HG02870 (cell line): ENCODE results near the gene CADM2.
"Not testable (repeated sequence)": the region's sequence is repeated elsewhere in the genome, so short reads cannot be mapped to it uniquely, and the experiment has no call there.

ENCODE experiments used
- ATAC-seq: cut with Tn5 transposase; IDR thresholded peaks from one replicate; pipeline ENCODE4 v1.9.1; 2021; ENCODE audit warnings: mild to moderate bottlenecking, moderate library complexity; ENCODE audit not compliant: unreplicated experiment

The CADM2 gene

DNA sequence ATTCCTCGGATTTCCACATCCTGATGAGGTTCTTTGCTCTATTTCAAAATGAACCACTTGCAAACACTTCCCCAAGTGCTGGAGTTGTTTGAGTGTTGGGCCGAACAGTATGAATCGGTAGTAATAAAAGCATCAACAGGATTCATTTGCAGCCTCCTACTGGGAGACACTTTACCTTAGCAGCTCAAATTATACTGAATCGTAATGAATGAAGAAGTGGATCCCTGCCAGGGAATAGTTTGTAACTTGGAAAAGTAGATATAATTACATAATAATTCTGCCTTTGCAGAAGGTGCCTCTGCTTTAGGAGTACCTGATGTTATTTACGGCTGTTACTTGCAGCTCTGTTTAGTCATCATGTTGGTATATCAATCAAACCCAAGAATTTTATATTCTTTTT lies 669.1 kb downstream of the CADM2 start:
- no peak for ATAC-seq

DNA sequence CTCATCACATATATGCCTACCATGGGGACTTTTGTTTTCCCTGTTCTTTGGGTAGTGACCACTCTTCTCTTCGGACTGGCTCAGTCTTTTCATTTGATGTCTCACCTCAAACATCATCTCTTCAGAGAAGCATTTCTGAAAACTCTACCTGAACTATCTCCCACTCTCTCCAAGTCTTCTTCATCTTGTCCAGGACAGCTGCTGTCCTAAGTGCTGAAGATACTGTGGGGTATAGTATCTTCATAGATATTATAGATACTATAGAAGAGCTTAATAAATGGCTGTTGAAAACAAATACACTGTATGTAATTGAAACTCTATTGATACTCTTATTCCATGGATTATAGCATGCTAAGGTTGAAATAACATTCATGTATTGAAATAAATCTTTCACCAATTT lies 672.3 kb downstream of the CADM2 start:
- ATAC-seq = no peak

DNA sequence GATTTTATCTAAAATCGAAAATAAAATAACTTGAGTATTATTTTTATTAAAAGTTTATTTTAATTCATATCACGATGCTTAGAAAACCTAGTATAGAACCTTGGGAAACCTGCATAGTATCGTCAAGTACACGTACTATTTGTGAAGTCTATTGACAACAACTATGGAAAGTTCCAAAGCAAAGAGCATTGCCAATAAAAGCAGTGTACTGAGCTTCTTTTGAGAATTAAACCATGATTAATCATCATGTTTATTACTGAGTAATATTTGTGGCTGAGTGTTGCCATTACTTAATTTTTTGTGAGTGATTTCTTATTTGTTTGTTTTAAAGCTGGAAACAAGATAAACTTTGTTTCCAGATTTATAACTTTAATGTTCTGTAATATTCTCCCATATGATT lies 674.1 kb downstream of the CADM2 start:
- no peak for ATAC-seq

DNA sequence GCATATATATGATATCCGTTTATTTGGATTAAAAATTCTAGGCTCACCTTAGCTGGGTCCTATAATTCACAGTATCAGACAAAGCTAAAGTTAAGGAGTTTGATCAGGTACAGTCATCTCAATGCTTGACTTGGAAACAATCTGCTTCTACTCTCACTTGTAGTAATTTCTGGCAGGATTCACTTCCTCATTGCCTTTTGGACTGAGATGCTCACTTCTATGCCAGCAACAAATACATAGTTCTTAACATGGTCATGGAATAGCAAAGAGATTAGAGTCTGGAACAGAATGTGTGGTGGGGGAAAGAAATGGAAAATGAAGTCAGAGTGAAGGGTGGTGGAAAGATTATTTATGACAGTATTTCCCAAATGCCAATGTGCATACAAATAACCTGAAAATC lies 693.6 kb downstream of the CADM2 start:
- no peak for ATAC-seq

DNA sequence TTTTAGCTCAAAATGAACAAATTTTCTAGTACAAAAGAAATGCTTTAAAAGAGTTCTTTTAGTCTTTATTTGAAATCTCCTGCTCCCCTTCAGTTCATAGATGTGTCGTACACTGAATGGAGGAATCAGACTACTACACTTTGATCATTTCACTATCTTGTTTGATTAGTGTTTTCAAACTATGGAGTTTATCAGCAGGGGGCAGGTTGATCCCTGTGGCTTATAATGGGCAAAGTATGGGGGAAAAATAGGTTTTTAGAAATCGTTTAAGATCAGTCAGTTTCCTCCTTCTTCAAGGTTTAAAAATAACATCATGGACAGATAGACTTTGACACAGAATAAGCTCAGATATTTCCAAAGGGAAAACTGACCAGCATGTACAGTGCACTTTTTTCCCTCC lies 701.7 kb downstream of the CADM2 start:
- ATAC-seq = no peak

DNA sequence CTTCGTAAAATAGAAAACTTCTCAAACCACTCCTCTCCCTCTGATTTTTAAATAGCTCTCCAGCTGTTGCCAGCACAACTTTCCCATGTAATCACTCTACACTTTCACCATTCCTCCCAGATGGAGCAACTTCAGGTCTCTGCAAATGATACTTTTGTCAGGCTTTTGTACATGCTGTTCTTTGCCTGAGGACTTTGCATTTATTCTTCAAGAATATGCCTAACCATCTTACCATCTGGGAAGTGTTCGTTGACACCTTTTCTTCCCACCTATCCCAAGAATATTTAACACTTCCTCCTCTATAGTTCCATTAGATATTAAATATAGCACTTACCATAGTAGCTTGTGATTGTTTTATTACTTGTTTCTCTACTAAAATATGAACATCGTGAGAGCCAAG lies 703.7 kb downstream of the CADM2 start:
- no peak for ATAC-seq

DNA sequence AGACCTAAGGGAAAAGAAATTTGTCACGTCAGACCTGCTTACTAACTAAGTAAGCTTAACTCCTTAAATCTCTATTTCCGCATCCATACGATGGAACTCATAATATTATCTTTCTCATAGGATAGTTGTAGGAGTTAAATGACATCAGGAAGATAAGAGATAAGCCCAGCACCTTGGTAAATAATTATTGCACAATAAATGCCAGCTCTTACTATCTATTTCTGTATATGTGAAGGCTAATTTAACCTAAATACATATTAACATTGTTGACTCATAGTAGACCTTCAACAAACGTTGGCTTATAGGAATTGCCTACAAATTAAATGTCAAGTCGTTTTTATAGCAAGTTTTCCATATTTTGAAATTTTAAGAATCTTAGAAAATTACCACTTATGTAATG lies 709.0 kb downstream of the CADM2 start:
- no peak for ATAC-seq

DNA sequence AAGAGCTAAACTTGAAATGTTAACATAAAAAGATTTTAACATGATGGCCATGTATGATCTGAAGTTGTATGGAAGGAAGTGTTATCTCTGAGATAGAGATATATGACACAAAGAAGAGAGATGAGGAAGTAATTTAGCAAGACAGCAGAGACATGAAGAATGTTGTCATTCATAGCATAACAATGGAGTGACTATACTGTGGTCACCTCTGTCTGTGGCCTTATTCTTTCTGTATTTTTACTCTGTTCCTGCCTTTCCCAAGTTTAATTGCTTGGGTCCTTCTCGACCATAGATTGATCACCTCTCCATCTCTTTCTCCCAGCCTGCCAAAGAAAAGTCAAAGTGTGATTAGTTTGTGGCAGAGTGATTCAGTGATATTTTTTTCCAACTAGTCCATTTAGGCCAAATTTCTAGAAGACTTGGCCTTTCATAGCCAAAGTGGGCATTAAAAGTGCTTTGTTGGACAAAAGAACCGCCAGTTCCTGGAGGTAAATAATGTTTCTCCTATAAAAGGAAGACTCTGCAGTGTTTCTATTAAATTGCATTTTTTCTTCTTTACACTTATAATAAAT lies 711.9 kb downstream of the CADM2 start:
- ATAC-seq = no peak

DNA sequence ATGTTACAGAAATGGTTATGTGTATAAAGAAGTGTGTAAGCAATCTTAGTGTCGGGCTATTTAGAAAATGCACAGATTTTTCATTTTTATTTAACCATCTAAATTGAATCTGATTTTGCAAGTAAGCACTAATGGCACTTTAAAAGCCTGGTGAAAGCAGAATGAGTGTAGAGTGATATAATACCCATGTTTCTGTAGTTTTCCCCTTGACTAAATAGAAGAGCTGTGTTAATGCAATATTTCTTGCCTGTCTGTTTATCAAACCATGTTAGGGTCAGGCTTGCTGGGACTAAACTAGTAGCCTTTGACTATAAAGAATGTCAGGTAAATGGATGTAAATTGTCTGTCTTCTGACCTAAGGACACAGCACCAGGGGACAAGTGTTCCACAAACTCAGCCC lies 714.0 kb downstream of the CADM2 start:
- ATAC-seq = no peak

DNA sequence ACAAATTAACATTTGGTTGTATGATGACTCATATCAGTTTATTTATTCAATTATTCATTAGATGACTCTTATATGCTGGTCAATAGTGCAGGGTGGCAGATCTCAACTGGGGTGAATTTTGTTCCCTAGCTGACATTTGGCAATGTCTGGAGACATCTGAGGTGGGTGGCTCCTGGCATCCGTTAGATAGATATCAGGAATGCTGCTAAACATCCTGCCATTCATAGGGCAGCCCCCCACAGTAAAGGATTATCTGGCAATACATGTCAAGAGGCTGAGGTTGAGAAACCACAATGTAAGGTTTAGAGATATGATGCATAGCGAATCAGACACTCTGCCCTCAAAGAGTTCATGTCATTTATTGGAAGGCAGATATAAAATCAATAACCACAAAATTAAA lies 719.9 kb downstream of the CADM2 start:
- ATAC-seq = no peak

DNA sequence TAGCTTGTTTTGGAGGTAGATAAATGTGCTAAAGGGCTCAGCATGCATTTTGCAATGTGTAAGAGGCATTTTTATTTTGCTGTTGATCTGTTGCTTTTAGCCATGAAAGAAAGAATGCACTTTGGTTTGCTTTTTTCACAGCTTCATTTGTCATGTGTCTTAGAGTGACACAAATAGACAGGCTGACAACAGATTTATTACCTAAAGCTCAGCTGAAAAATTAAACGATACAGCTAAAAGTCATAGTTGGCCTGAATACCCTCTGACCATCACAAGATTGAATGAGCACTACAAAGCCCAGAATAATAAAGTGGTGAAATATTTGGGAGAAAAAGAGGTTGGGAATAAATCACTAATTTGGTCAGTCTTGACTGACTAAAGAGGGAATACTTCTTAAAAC lies 723.1 kb downstream of the CADM2 start:
- no peak for ATAC-seq

DNA sequence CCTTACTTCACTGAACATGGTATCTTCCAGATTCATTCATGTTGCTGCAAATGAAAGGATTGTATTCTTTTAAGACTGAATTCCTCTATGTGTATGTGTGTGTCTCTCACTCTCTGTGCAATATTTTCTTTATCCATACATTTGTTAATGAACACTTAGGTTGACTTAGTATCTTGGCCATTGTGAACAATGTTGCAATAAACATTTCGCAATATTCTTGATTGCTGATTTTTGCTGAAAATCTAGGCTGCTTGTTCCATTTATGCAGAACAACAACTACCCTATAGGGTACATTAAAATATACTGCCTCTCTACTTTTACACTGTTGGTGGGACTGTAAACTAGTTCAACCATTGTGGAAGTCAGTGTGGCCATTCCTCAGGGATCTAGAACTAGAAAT lies 732.4 kb downstream of the CADM2 start:
- ATAC-seq = no peak

DNA sequence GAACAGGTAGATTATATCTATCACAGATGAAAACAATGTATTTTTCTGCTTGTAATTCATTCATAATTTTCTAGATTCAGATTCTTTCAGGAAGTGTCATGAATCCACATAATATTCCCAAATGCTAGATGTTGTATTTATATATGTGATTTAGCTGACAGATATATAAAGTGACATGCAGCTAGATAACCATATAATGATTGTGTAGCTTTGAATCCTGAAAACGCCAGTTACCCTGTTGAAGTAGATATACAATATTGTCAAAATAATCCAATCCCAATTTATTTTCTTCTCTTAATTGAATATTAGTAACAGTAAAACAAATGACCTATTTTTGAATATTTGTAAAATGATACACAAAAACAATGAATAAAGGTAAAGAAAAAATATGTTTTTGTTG lies 738.4 kb downstream of the CADM2 start:
- ATAC-seq = no peak

DNA sequence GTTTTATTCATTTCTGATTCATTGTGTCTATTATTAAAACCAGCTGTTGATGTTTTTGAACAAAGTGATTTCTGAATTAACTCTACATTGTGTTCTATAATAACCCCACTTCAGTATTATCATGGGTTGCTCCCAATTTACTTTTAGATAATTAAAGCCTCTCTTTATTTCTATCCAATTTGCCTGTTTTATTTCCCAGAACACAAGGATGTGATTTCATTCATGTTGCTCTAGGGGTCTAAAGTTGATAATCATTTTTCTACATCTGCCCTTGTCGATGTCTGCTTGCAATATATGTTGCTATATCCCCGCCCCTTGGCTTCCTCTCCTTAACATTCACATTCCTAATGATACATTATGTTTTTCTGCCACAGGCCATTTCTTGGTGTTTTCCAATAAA lies 747.3 kb downstream of the CADM2 start:
- ATAC-seq = no peak

DNA sequence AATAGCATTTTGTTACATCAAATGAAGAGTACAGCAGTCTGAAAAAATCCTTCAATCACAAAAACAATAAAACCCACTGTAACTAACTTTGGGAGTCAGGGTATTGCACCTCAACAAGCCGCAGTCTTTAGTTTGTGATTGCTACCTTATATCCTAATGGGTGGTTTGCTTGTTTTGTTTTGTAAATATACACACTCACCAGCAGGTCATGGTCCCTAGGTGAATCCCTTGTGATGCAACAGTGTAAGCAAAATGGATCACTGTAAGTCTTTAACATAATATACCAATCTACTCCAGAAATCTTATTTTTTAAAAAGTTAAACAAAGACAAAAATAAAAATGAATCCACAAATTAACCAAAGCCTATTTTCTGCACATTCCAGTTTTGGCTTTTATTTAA lies 749.5 kb downstream of the CADM2 start:
- ATAC-seq = not testable (repeated sequence)

DNA sequence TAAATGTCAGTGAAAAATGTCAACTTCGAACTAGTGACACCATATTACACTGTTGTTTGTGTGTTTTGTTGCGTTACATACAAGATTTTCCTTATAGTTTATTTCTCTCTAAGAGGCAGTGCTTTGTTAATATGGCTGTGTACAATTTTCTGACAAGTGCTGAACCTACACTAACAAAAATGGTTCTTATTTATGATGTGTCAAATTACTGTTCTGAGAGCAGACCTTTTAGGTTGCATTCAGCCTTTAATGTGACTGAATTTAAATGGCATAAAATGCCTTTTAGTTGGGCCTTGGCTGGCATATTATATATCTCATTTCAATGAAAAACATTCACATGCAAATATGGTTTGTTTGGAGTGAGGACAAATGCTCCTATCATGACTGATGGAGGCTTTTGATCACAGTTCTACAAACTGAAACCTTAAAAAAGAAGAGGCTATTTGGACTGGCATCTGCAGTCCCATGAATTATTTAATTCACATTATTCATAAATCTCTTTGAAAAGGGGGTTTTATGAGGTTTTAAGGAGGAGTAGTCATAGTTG lies 750.6 kb downstream of the CADM2 start:
- ATAC-seq = no peak

DNA sequence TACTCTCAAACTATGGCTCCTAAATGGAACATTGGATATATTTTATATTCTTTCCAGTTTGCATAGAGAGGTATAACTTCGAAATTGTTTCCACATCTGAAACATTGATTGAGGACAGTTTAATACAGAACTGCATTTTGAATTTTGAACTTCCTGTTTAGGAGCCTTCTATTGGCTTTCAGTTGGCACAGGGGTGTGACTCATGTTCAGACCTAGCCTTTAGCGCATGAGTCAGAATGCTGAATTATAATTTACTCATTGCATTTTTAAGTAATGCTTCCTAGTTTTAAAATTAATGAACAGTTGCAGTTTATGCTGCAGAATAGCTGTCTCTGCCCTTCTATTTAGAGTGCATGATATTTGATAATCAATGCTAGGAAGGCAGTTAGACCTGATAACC lies 751.7 kb downstream of the CADM2 start:
- ATAC-seq = no peak

DNA sequence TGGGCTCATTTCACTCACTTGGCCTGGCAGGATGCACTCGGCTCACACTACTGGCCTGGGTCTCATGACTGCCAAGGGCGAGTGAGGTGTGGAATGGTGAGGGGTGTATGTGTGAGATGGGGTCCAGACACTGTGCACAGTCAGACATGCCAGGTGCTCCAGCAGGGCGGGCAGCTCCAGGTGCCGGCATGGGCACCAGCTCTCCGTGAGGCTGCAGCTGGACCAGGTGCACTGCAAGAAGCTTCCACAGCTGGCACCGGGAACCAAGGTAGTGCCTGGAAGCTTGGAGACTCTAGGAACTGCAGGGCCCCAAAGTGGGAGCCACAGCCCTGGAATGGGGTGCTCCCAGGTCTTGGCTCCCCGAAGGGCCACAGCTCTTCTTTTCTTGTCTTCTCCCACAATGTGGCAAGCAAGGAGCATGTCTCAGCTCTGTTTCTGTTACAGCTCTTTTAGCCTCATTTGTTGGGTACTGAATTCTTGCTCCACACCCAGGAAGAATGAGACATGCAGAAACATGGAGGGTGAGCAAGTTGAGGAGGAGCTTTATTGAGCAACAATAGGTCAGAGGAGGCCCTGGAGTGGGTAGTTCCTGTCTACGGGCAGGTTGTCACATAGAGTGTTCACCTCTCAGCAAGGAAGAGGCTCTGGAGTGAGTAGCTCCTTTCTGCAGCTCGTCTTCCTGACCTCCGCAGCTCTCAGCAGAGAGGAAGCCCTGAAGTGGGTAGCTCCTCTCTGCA lies 762.8 kb downstream of the CADM2 start:
- no peak for ATAC-seq

DNA sequence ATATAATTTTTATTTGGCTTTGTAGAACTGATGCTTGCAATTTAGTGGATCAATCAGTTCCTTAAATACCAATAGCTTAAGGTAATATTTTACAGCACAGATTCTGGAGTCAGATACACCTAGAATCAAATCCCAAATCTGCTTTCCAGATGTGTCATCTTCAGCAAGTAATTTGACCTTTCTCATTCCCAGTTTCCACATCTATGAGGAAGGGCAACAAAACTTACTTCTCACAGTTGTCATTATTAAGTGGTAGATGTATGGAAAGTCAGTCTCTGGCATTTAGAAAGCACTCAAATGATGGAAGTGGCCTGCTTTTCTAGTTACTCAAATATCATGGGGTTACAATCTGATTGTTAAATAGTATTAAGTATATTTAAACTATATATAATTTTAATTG lies 767.0 kb downstream of the CADM2 start:
- ATAC-seq = no peak

DNA sequence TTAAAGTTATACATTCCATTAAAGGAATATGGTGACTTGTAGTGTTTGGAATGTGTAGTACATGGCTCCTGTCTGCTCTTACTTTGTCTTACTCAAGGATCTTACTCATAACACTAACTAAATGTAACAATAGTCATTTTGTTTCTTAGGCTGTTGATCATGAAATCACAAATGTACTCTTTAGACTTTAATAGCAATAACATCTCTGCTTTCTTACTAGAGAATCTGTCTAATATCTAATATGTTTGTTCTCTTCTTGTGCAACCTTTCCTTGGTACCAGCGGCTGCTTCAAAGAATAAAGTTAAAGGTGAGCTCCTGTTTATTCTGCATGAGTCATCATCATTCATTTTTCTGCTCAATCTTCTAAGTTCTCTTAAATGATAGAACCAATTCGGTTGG lies 767.5 kb downstream of the CADM2 start:
- ATAC-seq = no peak

DNA sequence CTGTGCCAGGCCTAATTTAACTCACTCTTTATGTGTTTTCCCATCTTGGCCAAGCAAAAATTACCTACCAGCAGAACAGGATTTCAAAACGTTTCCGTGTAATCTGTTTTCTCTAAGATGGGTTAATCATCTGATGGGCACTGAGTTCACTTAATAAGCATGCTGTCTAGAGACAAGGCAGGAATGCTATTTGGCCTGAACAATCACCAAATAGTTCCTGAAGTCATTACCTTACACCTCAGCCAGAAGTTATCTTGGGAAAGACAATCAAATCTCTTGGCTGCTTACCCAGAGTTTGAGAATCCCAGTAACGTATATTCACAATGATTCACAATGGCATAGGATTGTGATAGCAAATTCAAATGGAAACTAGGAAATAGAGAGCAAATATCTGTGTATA lies 779.1 kb downstream of the CADM2 start:
- ATAC-seq = no peak

DNA sequence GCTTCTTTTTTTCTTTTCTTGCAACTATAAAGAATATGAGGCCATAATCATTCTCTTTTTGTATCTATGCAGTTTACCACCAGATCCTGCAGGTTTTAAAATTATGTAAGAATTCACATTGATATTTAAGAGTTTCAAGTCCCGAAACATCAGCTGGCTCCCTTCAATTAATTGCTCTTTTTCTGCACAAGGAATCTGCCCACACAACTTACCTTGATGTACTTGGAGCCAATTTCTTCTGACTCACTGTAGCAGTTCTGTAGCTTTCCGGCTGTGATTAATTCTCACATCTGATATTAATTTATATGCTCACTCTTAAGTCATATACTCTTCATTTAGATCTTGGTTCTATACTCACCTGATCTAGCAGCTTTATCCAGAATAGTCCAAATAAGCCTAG lies 781.8 kb downstream of the CADM2 start:
- no peak for ATAC-seq

DNA sequence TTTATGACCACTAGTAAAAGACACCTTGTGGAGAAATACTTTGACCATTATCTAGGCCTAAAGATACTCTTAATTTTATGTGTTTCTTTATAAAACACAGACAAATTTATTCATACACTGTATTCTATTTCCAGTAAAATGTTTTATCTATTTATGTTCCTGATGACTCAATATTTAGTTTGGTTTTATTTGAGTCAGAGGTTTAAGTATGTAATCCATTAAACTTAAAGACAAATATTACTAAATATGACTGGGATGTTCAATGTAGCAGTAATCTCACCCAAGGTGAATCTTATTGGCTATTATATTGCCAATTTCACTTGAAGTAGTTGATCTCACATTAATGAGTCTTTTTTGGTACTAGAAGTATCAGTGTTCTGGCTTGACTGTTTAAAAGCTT lies 799.7 kb downstream of the CADM2 start:
- ATAC-seq = no peak
